GM19372 (cell line): ENCODE measurements around the gene ERGIC2.
A peak's percentile ranks its signal among the peaks of the same experiment; 100 is the strongest.

ENCODE experiments used
- ATAC-seq: cut with Tn5 transposase; IDR thresholded peaks from one replicate; pipeline ENCODE4 v1.9.1; 2021; ENCODE audit warnings: mild to moderate bottlenecking, low read depth, moderate library complexity; ENCODE audit not compliant: unreplicated experiment

The ERGIC2 gene

DNA sequence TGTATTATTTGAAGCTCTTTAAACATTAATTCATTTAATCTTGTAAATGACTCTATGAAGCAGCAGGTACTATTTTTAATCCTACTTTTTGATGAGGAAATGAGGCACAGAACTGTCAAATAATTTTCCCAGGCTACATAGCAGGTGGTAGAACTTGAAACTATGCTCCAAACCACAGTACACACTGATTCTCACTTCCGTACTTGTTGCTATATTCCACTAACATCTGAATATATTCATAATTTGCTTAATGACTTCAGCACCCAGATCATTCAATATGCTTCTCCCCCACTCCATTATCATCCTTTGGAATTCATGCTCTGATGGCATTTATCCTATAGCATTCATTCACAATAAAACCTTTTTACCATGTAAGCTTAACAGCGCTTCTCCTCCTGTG is 4.9 kb downstream of the ERGIC2 start:
- ATAC-seq, result no peak

- no peak for ATAC-seq
Measured at GRCh38 chr12:29374913-29375312, 6.1 kb downstream of the ERGIC2 start.

- no peak for ATAC-seq
Measured at GRCh38 chr12:29374012-29374411, 7.0 kb downstream of the ERGIC2 start.

DNA sequence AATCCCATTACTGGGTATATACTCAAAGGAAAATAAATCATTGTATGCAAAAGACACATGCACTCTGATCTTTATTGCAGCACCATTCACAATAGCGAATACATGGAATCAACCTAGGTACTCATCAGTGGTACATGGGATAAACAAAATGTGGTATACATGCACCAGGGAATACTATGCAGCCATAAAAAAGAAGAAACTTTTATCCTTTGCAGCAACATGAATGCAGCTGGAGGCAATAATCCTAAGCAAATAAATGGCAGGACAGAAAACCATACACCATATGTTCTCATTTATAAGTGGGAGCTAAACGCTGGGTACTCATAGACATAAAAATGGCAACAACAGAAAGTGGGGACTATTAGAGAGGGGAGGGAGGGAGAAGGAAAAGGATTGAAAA is 15.9 kb downstream of the ERGIC2 start:
- ATAC-seq, result no peak

DNA sequence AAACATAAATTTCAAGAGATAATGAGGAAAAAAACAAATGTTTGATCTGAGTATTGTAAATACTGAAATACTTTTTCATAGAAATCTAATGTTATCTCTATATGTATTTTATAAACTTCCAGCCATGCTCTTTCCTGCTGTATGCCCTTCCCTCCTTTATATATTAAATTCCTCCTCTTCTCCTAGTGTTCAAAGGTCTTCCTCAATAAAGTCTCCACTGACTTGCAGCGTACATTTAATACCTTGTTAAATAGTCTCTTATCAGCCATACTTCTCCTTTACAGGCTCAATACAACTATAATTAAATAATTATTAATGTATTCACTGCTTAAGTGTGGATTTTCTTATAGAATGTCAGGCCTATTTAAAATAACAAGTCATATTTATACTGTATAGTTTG is 26.0 kb downstream of the ERGIC2 start:
- no peak for ATAC-seq

DNA sequence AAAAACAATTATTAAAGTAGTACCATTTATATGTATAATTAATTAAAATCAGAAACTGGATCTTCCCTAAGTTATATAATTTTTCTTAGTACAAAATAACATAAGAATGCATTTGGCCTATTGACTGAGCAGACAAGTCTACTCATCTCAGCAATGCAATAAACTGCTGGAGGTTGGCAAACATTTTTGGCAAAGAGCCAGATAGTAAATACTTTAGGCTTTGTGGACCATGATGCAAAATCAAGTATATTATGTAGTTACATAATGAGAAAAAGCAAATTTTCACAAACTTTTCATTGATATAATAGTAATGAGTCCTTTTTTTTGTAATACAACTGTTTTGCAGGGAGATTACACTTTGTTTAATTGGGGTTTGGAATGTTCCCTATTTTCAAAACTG is 30.9 kb downstream of the ERGIC2 start:
- ATAC-seq, result no peak

DNA sequence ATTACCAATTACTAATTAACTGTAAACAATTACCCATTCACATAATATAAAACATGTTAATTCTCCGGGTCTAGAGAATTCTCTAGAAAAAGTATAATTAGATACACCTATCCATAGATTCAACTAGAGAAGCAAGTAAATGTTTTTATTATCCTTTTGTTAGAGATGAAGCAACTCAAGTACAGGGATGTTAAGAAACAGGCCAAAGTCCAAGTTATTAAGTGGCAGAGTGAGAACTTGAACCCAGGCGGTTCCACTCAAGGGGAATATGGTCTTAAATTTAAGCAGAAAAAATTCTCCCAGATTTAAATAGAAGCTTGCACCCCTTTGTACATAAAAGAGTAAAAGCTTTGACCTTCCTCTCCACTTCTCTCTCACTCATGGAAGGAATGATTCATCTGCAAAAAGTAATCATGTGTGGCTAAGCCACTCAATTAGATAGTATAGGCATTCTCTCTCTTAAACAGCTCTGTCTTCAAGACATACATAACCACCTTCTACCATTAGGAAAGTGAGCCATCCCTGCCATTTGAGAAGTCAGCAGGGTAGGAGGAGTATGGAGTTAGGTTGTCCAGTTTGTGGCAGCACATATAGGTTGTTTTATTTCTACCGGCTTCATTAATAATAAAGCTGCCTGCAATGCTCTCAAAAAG is 34.1 kb downstream of the ERGIC2 start:
- ATAC-seq, result no peak

GRCh38 chr12:29343022-29343799 is 37.8 kb downstream of the ERGIC2 start:
- no peak for ATAC-seq

GRCh38 chr12:29337325-29337724 is 43.6 kb downstream of the ERGIC2 start:
- no peak for ATAC-seq

- ATAC-seq, result no peak
Measured at GRCh38 chr12:29334937-29335336, 46.0 kb downstream of the ERGIC2 start.

GRCh38 chr12:29333178-29333577 is 47.8 kb downstream of the ERGIC2 start:
- ATAC-seq, result no peak

- no peak for ATAC-seq
Measured at GRCh38 chr12:29329411-29329810, 51.6 kb downstream of the ERGIC2 start.

DNA sequence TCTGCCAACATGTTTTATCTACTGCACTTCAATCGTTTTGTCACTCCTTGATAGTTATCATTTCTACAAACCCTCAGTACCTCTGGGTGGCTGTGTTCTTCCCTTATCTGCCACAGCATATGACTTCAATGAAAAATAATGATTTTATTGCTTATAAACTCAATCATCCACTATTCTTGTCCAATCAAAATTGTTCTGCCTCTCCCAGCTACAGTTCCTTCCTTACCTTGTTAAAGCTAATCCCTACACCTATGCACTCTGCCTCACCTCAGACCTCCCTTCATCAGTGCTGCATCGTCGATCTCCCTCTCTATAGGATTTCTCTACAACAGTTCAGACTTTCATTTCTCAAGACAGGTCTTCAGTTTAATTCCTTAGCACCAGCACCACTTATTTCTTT is 58.8 kb downstream of the ERGIC2 start:
- ATAC-seq, result no peak

GRCh38 chr12:29320295-29321085 is 60.5 kb downstream of the ERGIC2 start:
- no peak for ATAC-seq

GRCh38 chr12:29317556-29318363 is 63.2 kb downstream of the ERGIC2 start:
- ATAC-seq, result peak; percentile 99

- no peak for ATAC-seq
Measured at GRCh38 chr12:29316752-29317151, 64.2 kb downstream of the ERGIC2 start.

- no peak for ATAC-seq
Measured at GRCh38 chr12:29314416-29314815, 66.6 kb downstream of the ERGIC2 start.

- ATAC-seq, result no peak
Measured at GRCh38 chr12:29310899-29311298, 70.1 kb downstream of the ERGIC2 start.

DNA sequence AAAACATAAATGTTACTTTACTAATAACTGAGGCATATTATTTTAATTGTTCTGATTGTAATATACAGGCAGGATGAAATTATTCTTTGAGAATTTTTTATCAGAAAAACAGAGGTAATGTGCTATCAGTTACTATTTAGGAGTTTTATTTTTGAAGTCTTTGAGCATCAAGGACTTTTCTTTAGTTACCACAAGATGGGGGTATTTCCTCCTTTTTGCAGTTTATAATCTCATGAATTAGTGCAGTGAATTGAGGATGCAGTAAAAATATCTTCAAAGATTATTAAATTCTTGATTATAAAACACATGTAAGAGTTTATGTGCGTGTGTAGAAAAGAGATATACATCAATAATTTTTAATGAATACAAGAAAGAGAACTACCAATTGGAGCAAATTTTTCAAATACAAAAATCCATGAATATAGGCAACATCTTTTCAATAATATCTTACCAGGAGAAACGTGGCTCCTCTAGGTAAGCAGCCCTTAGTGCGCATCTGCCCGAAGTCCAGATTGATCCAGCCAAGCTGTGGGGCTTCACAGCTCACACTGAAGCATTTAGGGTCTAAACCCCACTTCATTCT is 71.6 kb downstream of the ERGIC2 start:
- no peak for ATAC-seq

- ATAC-seq, result no peak
Measured at GRCh38 chr12:29306682-29307081, 74.3 kb downstream of the ERGIC2 start.
